ENCODE measurements around the gene CARD19. TPM values are rescaled to one million over a fixed set of nuclear protein-coding genes. Genes with fewer than 3 reads are reported as not detected.

The CARD19 gene
- total and polyA plus RNA-seq, 8 donors = 16.9 to 43.0 (median 23.1) TPM

DNA sequence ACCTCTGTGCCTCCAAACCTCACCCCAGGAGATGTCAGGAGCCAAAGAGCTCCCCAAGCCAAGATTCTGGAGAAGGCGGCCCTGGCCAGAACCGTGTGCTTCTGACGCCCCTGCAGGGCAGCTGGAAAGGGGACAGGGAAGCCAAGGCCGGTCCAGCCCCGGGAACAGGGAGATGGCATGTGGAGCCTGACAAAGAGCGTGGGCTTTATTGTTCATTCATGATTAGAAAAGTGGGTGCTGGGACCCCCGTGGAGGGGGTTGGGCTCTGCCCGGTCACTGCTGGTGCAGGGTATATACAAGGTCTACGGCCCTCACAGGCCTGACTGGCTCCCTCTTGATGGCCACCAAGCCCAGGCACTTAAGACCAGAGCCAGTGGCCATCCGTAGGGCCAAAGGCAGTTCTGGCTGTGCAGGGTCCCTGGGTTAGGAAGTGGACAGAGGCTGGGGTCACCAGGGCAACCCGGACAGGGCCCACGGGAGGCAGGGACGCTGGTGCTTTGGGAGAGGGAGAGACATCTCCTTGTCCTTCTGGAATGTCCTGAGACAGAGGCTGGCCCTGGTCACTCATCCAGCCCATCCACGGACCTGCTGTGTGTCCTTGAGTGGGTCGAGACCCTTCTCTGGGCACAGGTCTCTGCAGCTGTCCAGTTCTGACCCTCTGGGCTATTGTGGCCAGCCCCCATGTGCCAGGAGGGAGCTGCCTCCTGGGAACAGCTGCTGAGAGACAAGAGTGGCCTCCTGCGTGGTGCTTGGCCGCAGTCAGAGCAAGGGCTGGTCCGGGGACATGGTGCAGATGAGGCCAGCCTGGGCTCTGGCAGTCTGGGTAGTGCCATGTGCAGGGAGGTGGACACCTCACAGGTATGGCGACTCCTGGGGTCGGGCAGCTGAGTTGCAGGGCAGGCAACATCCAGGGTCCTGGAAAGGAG lies 25.6 kb downstream of the CARD19 start:
- ATAC-seq = no peak
- peak overlapping the region in 1 of 2 donors; percentile 93 for H3K27ac ChIP-seq
- peaks cover 0 to 60% of the 10 kb centered on the region in 2 donors for H3K36me3 ChIP-seq
- intact Hi-C loops (cut with DNase I) = no loop called here
- peaks cover 10 to 89% of the 10 kb centered on the region in 2 donors for H3K4me1 ChIP-seq
- peak in 2 of 4 donors; percentile 35 to 78 for DNase-seq
- no peak overlapping the region for H3K4me3 ChIP-seq
- no peaks in the 10 kb centered on the region for H3K27me3 ChIP-seq
- TF ChIP-seq, protein P1, sequence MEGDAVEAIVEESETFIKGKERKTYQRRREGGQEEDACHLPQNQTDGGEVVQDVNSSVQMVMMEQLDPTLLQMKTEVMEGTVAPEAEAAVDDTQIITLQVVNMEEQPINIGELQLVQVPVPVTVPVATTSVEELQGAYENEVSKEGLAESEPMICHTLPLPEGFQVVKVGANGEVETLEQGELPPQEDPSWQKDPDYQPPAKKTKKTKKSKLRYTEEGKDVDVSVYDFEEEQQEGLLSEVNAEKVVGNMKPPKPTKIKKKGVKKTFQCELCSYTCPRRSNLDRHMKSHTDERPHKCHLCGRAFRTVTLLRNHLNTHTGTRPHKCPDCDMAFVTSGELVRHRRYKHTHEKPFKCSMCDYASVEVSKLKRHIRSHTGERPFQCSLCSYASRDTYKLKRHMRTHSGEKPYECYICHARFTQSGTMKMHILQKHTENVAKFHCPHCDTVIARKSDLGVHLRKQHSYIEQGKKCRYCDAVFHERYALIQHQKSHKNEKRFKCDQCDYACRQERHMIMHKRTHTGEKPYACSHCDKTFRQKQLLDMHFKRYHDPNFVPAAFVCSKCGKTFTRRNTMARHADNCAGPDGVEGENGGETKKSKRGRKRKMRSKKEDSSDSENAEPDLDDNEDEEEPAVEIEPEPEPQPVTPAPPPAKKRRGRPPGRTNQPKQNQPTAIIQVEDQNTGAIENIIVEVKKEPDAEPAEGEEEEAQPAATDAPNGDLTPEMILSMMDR (IDR thresholded peaks at IDR 0.05) = no peak
- no peaks in the 10 kb centered on the region for H3K9me3 ChIP-seq

DNA sequence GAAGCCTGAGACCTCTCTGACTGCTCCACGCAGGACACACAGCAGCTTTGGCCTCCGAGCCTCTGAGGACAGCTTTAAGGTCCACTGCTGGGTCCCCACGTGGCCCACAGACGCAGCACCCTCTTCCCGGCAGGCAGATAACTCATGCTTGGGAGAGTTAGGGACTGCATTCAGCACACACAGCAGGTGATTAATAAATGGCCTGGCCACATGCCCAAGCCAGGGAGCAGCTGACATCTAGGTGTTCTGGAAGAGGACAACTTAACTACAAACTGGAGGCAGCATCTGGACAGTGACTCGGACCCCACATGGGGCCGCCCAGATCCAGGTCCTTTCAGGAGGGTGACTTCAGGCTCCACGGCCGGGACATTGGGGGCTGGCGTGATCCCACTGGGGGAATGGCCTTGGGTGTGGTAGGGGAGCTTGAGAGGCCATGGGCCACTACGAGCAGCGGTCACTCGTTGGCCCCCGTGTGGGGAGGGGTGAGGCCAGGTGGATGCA lies 26.8 kb downstream of the CARD19 start:
- Histone ChIP-seq H3K4me3 (no peak overlapping the region), H3K9me3 (no peaks in the 10 kb centered on the region), H3K4me1 (peaks cover 17 to 91% of the 10 kb centered on the region in 2 donors), H3K36me3 (peaks cover 0 to 60% of the 10 kb centered on the region in 2 donors), H3K27me3 (no peaks in the 10 kb centered on the region), H3K27ac (no peak overlapping the region)
- DNase-seq (peak in 2 of 4 donors; percentile 29 to 55), ATAC-seq (no peak)
- intact Hi-C loops (cut with DNase I) = no loop called here
- TF ChIP-seq, protein P1 (IDR thresholded peaks at IDR 0.05) = no peak

DNA sequence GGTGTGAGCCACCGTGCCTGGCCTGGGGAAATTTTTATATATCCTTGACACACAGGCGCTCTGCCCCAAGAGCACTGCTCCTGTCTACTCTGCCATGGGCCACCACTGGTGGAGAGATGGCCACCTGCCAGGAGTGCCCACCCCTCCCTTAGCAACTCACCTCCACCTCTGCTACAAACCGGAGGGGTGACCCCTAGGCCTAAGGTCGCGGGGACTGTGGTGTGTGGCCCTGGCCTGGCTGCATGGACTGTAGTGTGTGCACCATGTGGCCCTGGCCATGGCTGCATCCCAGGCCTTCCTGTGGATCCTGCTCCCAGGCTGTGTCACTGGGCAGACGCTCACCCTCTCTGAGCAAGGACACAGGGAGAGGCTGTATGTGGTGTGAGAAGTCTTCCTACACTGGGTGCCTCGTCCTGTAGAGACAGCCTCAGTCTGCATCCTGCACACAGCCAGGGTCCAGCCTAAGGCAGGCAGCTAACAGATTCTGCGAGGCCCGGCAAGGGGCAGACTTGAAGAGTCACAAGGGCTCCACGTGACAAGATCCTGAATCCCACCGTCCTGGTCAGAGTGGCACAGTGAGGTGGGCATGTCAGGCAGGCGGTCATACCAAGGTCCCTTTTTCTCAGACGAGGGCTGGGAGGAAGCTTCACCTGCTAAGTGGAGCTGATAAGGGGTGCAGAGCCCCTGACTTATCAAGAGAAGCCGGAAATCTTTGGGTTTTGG lies 27.7 kb downstream of the CARD19 start:
- intact Hi-C loops (cut with DNase I) = no loop called here
- TF ChIP-seq, protein P1 (IDR thresholded peaks at IDR 0.05) = no peak
- Histone ChIP-seq H3K27me3 (no peaks in the 10 kb centered on the region), H3K36me3 (peaks cover 0 to 60% of the 10 kb centered on the region in 2 donors), H3K27ac (no peak overlapping the region), H3K9me3 (no peaks in the 10 kb centered on the region), H3K4me3 (no peak overlapping the region), H3K4me1 (peaks cover 21 to 91% of the 10 kb centered on the region in 2 donors)
- peak in 2 of 4 donors; percentile 34 to 67 for DNase-seq
- no peak for ATAC-seq

DNA sequence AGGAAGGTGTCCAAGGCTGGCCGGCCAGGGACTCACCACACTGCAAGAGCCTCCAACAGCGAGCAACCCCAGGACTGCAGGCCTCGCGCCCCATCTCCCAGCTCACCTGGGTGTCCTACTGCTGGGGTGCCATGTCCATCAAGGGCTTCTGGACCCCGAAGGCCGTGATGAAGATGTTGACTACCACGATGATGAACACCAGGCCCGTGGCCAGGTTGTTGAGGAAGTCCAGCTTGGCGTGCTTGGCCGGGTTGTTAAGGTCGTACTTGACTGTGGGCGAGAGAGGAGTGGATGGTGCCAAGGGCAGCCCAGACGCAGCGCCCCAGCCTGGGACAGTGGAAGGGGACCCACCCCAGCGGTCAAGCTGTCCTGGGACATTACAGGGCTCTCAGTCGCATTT lies 28.8 kb downstream of the CARD19 start:
- no peak overlapping the region for H3K27ac ChIP-seq
- DNase-seq = peak in 2 of 4 donors; percentile 30 to 54
- peaks cover 0 to 60% of the 10 kb centered on the region in 2 donors for H3K36me3 ChIP-seq
- H3K9me3 ChIP-seq = no peaks in the 10 kb centered on the region
- H3K27me3 ChIP-seq = no peaks in the 10 kb centered on the region
- TF ChIP-seq, protein P1 (IDR thresholded peaks at IDR 0.05) = no peak
- intact Hi-C loops (cut with DNase I) = no loop called here
- H3K4me3 ChIP-seq = no peak overlapping the region
- H3K4me1 ChIP-seq = peaks cover 20 to 91% of the 10 kb centered on the region in 2 donors
- ATAC-seq = no peak
